ENCODE results near the gene MOB3A.

The MOB3A gene

GRCh38 chr19:2080336-2080988 is 15.7 kb downstream of the MOB3A start:
- no peaks in the 10 kb centered on the region for H3K4me1 ChIP-seq (ENCODE audit: control insufficient read depth, insufficient read depth, low read length)
- no peaks in the 10 kb centered on the region for H3K27me3 ChIP-seq (ENCODE audit: control insufficient read depth, insufficient read depth, low read length)
- no peak overlapping the region for H3K9ac ChIP-seq (ENCODE audit: low read length)
- H3K36me3 ChIP-seq (ENCODE audit: control insufficient read depth, insufficient read depth, low read length): no peaks in the 10 kb centered on the region
- H3K4me3 ChIP-seq (ENCODE audit: low read length): no peak overlapping the region
- no peaks in the 10 kb centered on the region for H3K9me3 ChIP-seq (ENCODE audit: control insufficient read depth, low read length)

- Histone ChIP-seq H3K4me3 (ENCODE audit: low read length) (no peak overlapping the region), H3K9ac (ENCODE audit: low read length) (no peak overlapping the region), H3K4me1 (ENCODE audit: control insufficient read depth, insufficient read depth, low read length) (no peaks in the 10 kb centered on the region), H3K36me3 (ENCODE audit: control insufficient read depth, insufficient read depth, low read length) (peaks cover 4% of the 10 kb centered on the region), H3K9me3 (ENCODE audit: control insufficient read depth, low read length) (no peaks in the 10 kb centered on the region), H3K27me3 (ENCODE audit: control insufficient read depth, insufficient read depth, low read length) (no peaks in the 10 kb centered on the region)
These were observed 16.2 kb downstream of the MOB3A start for GRCh38 chr19:2079865-2080301.

GRCh38 chr19:2079076-2079864 is 16.9 kb downstream of the MOB3A start:
- H3K4me3 ChIP-seq (ENCODE audit: low read length): no peak overlapping the region
- no peaks in the 10 kb centered on the region for H3K4me1 ChIP-seq (ENCODE audit: control insufficient read depth, insufficient read depth, low read length)
- H3K9ac ChIP-seq (ENCODE audit: low read length): no peak overlapping the region
- H3K36me3 ChIP-seq (ENCODE audit: control insufficient read depth, insufficient read depth, low read length): peaks cover 4% of the 10 kb centered on the region
- H3K9me3 ChIP-seq (ENCODE audit: control insufficient read depth, low read length): no peaks in the 10 kb centered on the region
- H3K27me3 ChIP-seq (ENCODE audit: control insufficient read depth, insufficient read depth, low read length): no peaks in the 10 kb centered on the region

DNA sequence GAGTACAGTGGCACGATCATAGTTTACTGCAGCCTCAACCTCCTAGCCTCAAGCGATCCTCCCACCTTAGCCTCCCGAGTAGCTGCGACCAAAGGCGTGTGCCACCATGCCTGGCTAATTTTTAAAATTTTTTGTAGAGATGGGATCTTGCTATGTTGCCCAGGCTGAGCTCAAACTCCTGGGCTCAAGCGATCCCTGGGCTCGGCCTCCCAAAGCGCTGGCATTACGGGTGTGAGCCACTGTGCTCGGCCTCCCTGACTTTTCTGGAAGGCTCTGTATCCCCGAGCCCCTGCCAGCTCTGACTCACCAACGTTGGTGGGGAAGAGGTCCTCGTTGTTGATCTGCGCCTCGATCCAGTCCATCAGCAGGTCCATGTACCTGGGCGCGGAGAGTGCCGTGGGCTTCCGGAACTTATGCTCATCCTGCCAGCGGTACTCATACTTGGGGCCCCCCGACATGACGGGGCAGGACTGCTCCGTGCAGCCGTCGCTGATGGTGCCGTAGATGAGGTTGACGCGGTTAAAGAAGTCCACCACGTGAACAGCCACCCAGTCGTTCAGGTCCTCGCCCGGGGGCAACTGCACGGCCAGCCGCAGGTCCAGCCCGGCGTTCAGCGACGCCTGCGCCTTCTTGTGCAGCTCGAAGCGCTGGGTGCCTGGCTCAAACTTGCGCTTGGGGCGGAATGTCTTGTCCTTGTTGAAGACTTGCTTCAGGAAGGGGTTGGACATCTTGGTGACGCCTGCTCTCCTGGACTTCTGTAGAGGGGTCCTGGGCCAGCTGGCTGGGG is 18.1 kb downstream of the MOB3A start:
- no peaks in the 10 kb centered on the region for H3K9me3 ChIP-seq (ENCODE audit: control insufficient read depth, low read length)
- no peaks in the 10 kb centered on the region for H3K4me1 ChIP-seq (ENCODE audit: control insufficient read depth, insufficient read depth, low read length)
- no peaks in the 10 kb centered on the region for H3K27me3 ChIP-seq (ENCODE audit: control insufficient read depth, insufficient read depth, low read length)
- no peak overlapping the region for H3K4me3 ChIP-seq (ENCODE audit: low read length)
- peaks cover 4% of the 10 kb centered on the region for H3K36me3 ChIP-seq (ENCODE audit: control insufficient read depth, insufficient read depth, low read length)
- H3K9ac ChIP-seq (ENCODE audit: low read length): no peak overlapping the region

GRCh38 chr19:2077398-2077797 is 18.7 kb downstream of the MOB3A start:
- Histone ChIP-seq H3K36me3 (ENCODE audit: control insufficient read depth, insufficient read depth, low read length) (peaks cover 4% of the 10 kb centered on the region), H3K4me3 (ENCODE audit: low read length) (no peak overlapping the region), H3K9me3 (ENCODE audit: control insufficient read depth, low read length) (no peaks in the 10 kb centered on the region), H3K27me3 (ENCODE audit: control insufficient read depth, insufficient read depth, low read length) (no peaks in the 10 kb centered on the region), H3K4me1 (ENCODE audit: control insufficient read depth, insufficient read depth, low read length) (no peaks in the 10 kb centered on the region), H3K9ac (ENCODE audit: low read length) (no peak overlapping the region)

- no peaks in the 10 kb centered on the region for H3K9me3 ChIP-seq (ENCODE audit: control insufficient read depth, low read length)
These were observed 19.6 kb downstream of the MOB3A start for GRCh38 chr19:2076526-2076944.

GRCh38 chr19:2072757-2073551 is 23.2 kb downstream of the MOB3A start:
- H3K9me3 ChIP-seq (ENCODE audit: control insufficient read depth, low read length): no peaks in the 10 kb centered on the region
- peaks cover 4% of the 10 kb centered on the region for H3K36me3 ChIP-seq (ENCODE audit: control insufficient read depth, insufficient read depth, low read length)
- H3K4me1 ChIP-seq (ENCODE audit: control insufficient read depth, insufficient read depth, low read length): peaks cover 9% of the 10 kb centered on the region
- no peak overlapping the region for H3K9ac ChIP-seq (ENCODE audit: low read length)
- no peaks in the 10 kb centered on the region for H3K27me3 ChIP-seq (ENCODE audit: control insufficient read depth, insufficient read depth, low read length)
- H3K4me3 ChIP-seq (ENCODE audit: low read length): no peak overlapping the region

More at GRCh38 chr19:2076526-2076944, 19.6 kb downstream of the MOB3A start:
- H3K36me3 ChIP-seq (ENCODE audit: control insufficient read depth, insufficient read depth, low read length): peaks cover 4% of the 10 kb centered on the region
- no peak overlapping the region for H3K9ac ChIP-seq (ENCODE audit: low read length)
- H3K4me3 ChIP-seq (ENCODE audit: low read length): no peak overlapping the region
- H3K27me3 ChIP-seq (ENCODE audit: control insufficient read depth, insufficient read depth, low read length): no peaks in the 10 kb centered on the region
- H3K4me1 ChIP-seq (ENCODE audit: control insufficient read depth, insufficient read depth, low read length): no peaks in the 10 kb centered on the region

- Histone ChIP-seq H3K4me3 (ENCODE audit: low read length) (no peak overlapping the region), H3K4me1 (ENCODE audit: control insufficient read depth, insufficient read depth, low read length) (peaks cover 9% of the 10 kb centered on the region), H3K9me3 (ENCODE audit: control insufficient read depth, low read length) (no peaks in the 10 kb centered on the region), H3K27me3 (ENCODE audit: control insufficient read depth, insufficient read depth, low read length) (no peaks in the 10 kb centered on the region), H3K9ac (ENCODE audit: low read length) (no peak overlapping the region), H3K36me3 (ENCODE audit: control insufficient read depth, insufficient read depth, low read length) (peaks cover 4% of the 10 kb centered on the region)
These were observed 25.0 kb downstream of the MOB3A start for GRCh38 chr19:2070986-2071673.

GRCh38 chr19:2070436-2070827 is 25.7 kb downstream of the MOB3A start:
- no peaks in the 10 kb centered on the region for H3K27me3 ChIP-seq (ENCODE audit: control insufficient read depth, insufficient read depth, low read length)
- peaks cover 4% of the 10 kb centered on the region for H3K36me3 ChIP-seq (ENCODE audit: control insufficient read depth, insufficient read depth, low read length)
- H3K9ac ChIP-seq (ENCODE audit: low read length): no peak overlapping the region
- H3K4me1 ChIP-seq (ENCODE audit: control insufficient read depth, insufficient read depth, low read length): peaks cover 11% of the 10 kb centered on the region
- H3K4me3 ChIP-seq (ENCODE audit: low read length): no peak overlapping the region
- H3K9me3 ChIP-seq (ENCODE audit: control insufficient read depth, low read length): no peaks in the 10 kb centered on the region

- peak overlapping the region; percentile 14 for H3K9ac ChIP-seq (ENCODE audit: low read length)
- peaks cover 53% of the 10 kb centered on the region for H3K4me1 ChIP-seq (ENCODE audit: control insufficient read depth, insufficient read depth, low read length)
- H3K27me3 ChIP-seq (ENCODE audit: control insufficient read depth, insufficient read depth, low read length): no peaks in the 10 kb centered on the region
- H3K36me3 ChIP-seq (ENCODE audit: control insufficient read depth, insufficient read depth, low read length): no peaks in the 10 kb centered on the region
- H3K9me3 ChIP-seq (ENCODE audit: control insufficient read depth, low read length): no peaks in the 10 kb centered on the region
- H3K4me3 ChIP-seq (ENCODE audit: low read length): no peak overlapping the region
These were observed 31.2 kb downstream of the MOB3A start for GRCh38 chr19:2064788-2065524.

Data from mucosa of stomach (tissue), 1 donor.